ENCODE measurements around the gene PROM2.

DNA sequence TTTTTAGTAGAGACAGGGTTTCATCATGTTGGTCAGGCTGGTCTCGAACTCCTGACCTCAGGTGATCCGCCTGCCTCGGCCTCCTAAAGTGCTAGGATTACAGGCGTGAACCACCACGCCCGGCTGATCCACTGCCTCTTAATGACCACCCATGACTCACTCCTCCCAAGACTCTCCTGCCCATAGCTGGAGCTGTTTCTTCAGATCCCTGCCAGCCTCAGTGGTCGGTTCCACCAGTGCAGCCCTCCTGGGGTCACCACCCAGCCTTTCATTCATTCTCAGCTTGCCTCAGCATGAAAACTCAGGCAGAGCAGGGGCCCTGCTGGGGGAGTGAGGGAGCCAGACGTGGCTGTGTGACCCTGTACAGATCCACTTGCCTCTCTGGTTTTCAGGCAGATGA, 35.4 kb downstream of the PROM2 start:
- TF ChIP-seq TCF12 (IDR thresholded peaks at IDR 0.05; ENCODE audit: low read depth) (no peak), TAF1 (IDR thresholded peaks at IDR 0.05; ENCODE audit: low read depth) (no peak), EP300 (IDR thresholded peaks at IDR 0.05; ENCODE audit: borderline replicate concordance) (no peak), TEAD4 (IDR thresholded peaks at IDR 0.05) (no peak), MAX (IDR thresholded peaks at IDR 0.05) (no peak), NFIC (IDR thresholded peaks at IDR 0.05) (no peak), CEBPB (IDR thresholded peaks at IDR 0.05) (no peak), EGR1 (IDR thresholded peaks at IDR 0.05) (no peak), CREB1 (IDR thresholded peaks at IDR 0.05; ENCODE audit: low read depth) (no peak), REST (IDR thresholded peaks at IDR 0.05; ENCODE audit: low read depth) (no peak), RAD21 (IDR thresholded peaks at IDR 0.05; ENCODE audit: low read depth) (no peak), FOXM1 (IDR thresholded peaks at IDR 0.05; ENCODE audit: borderline replicate concordance, low read depth) (no peak)
- TF ChIP-seq, protein P1, sequence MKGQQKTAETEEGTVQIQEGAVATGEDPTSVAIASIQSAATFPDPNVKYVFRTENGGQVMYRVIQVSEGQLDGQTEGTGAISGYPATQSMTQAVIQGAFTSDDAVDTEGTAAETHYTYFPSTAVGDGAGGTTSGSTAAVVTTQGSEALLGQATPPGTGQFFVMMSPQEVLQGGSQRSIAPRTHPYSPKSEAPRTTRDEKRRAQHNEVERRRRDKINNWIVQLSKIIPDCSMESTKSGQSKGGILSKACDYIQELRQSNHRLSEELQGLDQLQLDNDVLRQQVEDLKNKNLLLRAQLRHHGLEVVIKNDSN (IDR thresholded peaks at IDR 0.05) = no peak
